ENCODE measurements around the gene GOSR2.

Gene GOSR2

GRCh38 chr17:46894476-46895151 is 28.3 kb upstream of the GOSR2 start:
- Mint-ChIP-seq H3K36me3 (ENCODE audit: low read depth) (no peaks in the 10 kb centered on the region), H3K27me3 (ENCODE audit: low read depth) (peaks cover 12% of the 10 kb centered on the region), H3K4me1 (no peaks in the 10 kb centered on the region), H3K9me3 (peaks cover 9% of the 10 kb centered on the region), H3K4me3 (no peak overlapping the region), H3K27ac (peak overlapping the region in 2 of 3 experiments; percentile 28 to 51)
- no peak for TF ChIP-seq CTCF (IDR thresholded peaks at IDR 0.05; ENCODE audit: unreplicated experiment in 3 of 3)

DNA sequence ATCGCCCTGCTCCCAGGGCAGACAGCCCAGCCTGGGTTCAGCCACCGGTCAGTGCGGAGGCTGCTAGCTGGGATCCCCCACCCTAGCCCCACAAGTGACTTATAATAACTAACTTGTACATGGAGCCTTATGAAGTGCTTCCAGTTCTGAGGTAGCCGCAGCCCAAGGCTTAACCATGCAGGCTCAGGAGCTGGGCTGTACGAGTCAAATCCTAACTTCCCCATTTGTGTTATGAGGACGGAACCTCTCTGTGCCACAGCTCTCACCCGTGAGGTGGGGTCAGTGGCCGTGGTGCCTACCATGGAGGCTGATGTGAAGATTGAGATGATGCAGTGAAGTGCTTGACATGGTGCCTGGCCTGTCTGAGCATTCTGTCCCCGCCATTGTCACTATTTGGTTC is 27.8 kb upstream of the GOSR2 start:
- H3K4me3 Mint-ChIP-seq, result peak overlapping the region in 1 of 3 experiments; percentile 11
- TF ChIP-seq CTCF (IDR thresholded peaks at IDR 0.05; ENCODE audit: unreplicated experiment in 3 of 3), result no peak
- peak overlapping the region in 2 of 3 experiments; percentile 78 to 83 for H3K27ac Mint-ChIP-seq
- no peaks in the 10 kb centered on the region for H3K4me1 Mint-ChIP-seq
- no peaks in the 10 kb centered on the region for H3K36me3 Mint-ChIP-seq (ENCODE audit: low read depth)
- peaks cover 11% of the 10 kb centered on the region for H3K27me3 Mint-ChIP-seq (ENCODE audit: low read depth)
- peaks cover 9% of the 10 kb centered on the region for H3K9me3 Mint-ChIP-seq

GRCh38 chr17:46896991-46897390 is 26.0 kb upstream of the GOSR2 start:
- no peak for TF ChIP-seq CTCF (IDR thresholded peaks at IDR 0.05; ENCODE audit: unreplicated experiment in 3 of 3)
- Mint-ChIP-seq H3K4me1 (no peaks in the 10 kb centered on the region), H3K27ac (no peak overlapping the region), H3K4me3 (no peak overlapping the region), H3K36me3 (ENCODE audit: low read depth) (no peaks in the 10 kb centered on the region), H3K9me3 (peaks cover 9% of the 10 kb centered on the region), H3K27me3 (ENCODE audit: low read depth) (peaks cover 21% of the 10 kb centered on the region)

DNA sequence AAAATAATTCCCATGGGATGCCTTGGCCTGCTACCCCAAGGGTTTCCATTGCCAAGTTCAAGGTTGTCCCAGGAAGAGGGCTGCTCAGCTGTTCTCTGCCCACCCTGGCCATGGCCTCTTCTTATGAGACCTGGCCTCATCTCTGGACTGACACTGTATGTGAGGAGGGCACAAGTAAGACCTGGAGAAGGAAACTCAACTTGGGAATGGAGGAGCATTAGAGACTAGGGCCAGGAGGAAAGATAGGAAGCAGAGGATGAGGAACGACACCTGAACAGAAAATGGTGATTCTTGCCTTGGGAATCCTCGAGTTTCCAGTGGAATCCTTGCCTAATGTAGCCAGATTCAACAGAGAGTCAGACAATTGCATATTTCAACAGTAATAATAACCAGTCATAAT is 24.6 kb upstream of the GOSR2 start:
- Mint-ChIP-seq H3K9me3 (peaks cover 9% of the 10 kb centered on the region), H3K4me1 (no peaks in the 10 kb centered on the region), H3K36me3 (ENCODE audit: low read depth) (no peaks in the 10 kb centered on the region), H3K27ac (no peak overlapping the region), H3K27me3 (ENCODE audit: low read depth) (peaks cover 27% of the 10 kb centered on the region), H3K4me3 (no peak overlapping the region)
- no peak for TF ChIP-seq CTCF (IDR thresholded peaks at IDR 0.05; ENCODE audit: unreplicated experiment in 3 of 3)

DNA sequence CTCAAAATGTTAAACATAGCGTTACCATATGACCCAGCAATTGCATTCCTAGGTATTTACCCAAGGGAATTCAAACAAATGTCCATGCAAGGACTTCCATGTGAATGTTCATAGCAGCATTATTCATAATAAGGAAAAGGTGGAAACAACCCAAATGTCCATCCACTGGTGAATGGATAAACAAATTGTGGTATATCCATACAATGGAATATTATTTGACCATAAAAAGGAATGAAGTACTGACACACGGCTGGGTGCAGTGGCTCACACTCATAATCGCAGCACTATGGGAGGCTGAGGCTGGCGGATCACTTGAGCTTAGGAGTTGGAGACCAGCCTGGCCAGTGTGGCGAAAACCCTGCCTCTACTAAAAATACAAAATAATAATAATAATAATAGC is 24.1 kb upstream of the GOSR2 start:
- peaks cover 25% of the 10 kb centered on the region for H3K27me3 Mint-ChIP-seq (ENCODE audit: low read depth)

More for the DNA sequence above, 24.1 kb upstream of the GOSR2 start:
- Mint-ChIP-seq H3K4me3 (no peak overlapping the region), H3K9me3 (peaks cover 9% of the 10 kb centered on the region), H3K4me1 (no peaks in the 10 kb centered on the region), H3K27ac (no peak overlapping the region), H3K36me3 (ENCODE audit: low read depth) (no peaks in the 10 kb centered on the region)
- TF ChIP-seq CTCF (IDR thresholded peaks at IDR 0.05; ENCODE audit: unreplicated experiment in 3 of 3), result no peak
